Activated naive CD4-positive, alpha-beta T cell treated with anti-CD3 and anti-CD28 coated beads, Interleukin-2, amount 50 U/mL, for 16 hours (primary cell): Measurements from ENCODE around the gene SPRED2.
"Not testable (repeated sequence)": the region's sequence is repeated elsewhere in the genome, so short reads cannot be mapped to it uniquely, and the experiment has no call there.

Source experiments
- DNase-seq: peaks from one replicate; pipeline ENCODE4 v3.0.0-alpha.2; 2020

The SPRED2 gene

DNA sequence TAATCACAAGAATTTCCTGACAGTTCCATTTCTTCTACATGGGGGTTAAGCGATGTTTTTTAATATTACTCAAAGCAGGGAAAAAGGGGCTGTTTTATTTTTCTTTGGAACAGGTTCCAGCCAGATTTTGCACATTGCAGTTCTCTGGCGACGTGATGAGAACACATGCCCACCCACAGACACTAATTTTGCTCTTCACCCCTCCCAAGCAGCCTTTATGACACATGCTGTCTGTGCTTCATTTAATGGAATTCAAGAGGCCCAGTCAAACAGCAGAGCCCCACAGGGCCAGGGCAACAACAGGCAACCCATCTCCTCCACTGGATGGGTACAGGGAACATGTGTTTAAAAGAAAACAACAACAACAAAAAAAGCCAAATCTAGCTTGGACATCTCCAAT, 70.8 kb downstream of the SPRED2 start:
- no peak for DNase-seq

DNA sequence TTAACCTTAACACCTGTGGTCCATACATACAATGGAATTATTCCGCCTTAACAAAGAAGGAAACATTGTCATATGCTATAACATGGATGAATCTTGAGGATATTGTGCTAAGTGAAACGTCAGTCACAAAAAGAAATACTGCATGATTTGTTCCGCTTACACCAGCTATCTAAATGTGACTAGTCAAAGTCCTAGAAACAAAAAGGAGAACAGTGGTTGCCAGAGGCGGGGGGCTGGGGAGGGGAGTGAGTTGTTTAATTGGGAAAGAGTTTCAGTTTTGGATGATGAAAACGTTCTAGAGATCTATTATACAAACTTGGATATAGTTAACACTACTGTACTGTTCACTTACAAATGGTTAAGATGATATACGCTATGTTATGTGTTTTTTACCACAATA, 72.0 kb downstream of the SPRED2 start:
- DNase-seq: no peak

DNA sequence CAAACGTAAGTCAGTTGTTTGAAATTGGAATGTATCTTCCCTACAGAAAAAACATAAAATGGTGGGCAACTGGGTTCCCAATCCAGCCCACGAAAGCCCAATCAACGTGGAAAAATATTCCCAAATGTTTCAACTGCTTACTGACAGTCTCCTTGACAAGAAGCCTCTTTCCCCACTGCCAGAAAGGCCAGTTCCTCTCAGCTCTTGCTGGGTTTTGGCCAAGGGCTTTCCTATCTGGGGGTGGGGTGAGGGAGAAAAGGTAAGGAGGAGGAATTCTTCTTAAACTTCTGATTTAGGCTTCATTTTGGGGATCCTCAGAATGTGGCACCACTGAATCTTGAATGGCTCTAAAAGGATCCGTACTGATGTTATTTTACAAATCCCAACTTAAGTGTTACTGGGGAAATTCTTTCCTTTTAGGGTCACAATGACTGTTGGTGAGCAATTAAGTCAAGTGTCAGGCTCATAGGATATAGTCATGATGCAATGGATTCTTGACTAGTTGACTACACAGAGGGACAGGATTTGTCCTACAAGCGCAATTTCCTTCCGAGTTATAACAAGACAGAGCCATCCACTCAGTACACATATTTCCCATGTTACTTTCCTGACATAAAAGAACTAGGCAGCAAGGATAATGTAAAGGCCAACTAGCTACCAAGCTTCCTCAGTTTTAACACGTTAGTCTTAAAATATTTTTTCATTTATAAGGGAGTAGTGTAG, 73.6 kb downstream of the SPRED2 start:
- no peak for DNase-seq

DNA sequence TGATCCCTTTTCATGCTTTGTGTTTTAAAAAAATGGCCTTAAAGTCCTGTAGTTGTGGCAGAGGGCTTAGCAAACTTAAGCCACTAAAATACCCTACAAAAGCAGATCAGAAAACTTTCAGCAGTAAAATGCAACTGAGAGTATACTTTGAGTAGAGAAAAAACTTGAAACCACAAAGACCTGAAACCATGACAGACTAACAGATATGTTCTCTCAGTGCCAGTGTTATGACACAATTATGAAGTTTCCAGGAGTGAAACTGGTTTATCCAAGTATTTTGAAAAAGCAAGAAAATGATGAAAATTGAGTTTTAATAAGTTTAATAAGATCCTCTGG, 74.5 kb downstream of the SPRED2 start:
- DNase-seq: no peak

DNA sequence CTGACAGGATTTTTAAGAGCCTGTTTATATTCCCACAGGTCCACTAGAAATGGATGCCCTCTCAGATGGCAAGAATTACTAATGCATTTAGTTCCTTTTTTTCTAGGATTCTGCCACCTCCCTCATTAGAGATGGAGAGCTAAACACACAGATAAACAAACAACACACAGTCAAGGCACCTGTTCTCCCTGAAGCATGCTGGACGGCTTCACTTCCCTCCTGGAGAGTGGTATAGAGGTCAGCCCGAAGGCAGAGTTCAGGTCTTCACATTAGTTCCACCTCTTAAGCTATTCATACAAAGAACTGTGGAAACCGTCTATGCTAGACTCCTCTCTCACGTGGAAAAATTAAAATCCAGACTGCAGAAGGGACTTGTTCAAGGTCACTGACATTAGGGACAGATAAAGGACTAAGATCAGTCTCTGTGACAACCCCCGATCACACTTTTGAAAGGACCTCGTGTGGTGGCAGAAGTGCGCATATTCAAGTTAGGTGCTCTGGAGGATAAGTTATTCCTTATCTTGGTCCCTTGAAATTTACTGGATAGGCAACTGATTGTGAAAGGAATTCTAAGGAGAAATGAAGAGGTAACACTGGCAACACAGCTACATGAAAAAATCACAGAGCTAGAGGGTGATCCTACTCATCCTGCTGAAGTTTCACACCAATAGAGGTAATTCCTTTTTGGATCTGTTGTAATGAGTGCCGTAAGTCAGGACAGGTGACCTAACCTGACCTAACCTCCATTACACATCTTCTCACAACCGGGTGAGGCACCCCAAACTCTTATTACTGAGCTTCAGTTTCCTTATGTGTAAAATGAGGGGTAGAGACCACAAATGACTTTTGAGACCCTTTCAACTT, 75.1 kb downstream of the SPRED2 start:
- no peak for DNase-seq

DNA sequence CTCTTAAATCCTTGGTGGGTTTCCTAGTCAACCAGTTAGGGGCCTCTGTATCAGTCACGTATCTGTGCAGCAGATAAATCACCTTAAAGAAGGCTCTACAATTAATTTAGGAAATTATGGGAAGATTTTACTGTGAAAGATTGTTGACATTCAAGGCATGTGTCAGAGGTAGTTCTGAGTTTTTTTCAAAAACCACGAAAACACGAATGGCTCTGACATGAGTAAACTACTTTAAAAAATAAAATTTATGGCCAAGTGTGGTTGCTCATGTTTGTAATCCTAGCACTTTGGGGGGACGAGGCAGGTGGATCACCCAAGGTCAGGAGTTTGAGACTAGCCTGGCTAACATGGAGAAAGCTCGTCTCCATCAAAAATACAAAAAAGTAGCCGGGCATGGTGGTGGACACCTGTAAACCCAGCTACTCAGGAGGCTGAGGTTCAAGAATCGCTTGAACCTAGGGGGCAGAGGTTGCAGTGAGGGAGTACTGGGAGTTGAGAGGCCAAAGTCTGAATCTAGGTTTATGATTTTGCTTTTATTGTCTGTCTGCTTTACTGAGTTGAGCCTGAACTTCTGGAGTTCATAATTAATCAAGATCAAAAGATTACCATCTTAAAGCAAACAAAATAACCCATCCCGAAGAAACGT, 77.1 kb downstream of the SPRED2 start:
- DNase-seq: no peak

DNA sequence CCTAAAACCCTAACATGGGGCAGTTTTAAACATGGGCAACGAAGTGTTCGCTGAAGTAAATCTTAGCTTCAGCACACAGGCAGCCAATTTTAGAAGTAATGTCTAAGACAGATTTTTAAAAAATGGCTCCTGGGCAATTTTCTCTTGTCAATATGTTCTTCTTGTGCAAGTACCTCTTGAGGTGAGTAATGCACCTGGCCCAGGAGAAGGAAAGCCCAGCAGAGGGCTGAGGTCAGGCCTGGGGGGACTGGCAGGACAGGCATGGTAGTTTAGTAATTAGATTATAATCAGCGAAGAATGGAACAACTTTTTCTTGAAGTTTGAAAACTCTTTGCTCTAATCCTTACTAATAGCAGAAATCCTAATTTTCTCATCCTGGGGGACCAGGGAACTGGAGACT, 77.6 kb downstream of the SPRED2 start:
- DNase-seq: no peak

DNA sequence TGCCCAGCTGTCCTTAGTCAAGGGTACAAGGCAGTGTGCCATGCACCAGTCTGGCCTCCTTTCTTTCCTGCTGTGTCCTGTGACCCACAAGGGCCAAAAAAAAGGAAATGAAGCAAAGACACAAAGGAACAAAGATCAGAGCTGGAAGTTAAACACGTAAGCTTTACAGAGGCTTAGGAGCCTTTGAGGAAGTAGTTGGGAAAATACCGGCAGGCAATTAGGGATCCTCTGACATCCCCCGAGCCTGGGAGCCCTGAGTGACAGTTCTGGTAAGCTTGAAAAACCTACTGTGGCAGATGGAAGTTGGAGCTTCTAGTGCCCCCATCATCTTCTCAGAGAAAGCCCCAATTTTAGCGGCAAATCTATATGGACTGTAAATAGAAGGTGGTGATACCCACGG, 78.5 kb downstream of the SPRED2 start:
- no peak for DNase-seq

DNA sequence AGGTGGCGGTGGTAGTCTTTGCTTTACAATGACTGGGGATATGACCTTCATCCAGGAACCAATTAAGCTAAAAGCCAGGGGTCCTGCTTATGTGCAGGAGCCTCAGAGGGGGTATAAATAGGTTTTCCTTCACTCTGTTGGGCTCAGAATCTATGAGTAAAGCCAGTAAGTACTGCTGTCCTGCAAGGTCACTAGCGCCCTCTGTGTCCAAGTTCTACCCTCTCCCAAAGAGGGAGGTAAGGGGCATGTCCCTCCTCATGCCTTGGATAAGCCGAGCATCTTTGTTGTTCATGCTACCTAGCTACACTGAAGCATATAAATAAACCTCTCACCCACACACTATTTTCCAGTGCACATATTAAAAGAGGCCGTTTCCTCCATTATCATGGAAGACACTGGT, 79.4 kb downstream of the SPRED2 start:
- no peak for DNase-seq

DNA sequence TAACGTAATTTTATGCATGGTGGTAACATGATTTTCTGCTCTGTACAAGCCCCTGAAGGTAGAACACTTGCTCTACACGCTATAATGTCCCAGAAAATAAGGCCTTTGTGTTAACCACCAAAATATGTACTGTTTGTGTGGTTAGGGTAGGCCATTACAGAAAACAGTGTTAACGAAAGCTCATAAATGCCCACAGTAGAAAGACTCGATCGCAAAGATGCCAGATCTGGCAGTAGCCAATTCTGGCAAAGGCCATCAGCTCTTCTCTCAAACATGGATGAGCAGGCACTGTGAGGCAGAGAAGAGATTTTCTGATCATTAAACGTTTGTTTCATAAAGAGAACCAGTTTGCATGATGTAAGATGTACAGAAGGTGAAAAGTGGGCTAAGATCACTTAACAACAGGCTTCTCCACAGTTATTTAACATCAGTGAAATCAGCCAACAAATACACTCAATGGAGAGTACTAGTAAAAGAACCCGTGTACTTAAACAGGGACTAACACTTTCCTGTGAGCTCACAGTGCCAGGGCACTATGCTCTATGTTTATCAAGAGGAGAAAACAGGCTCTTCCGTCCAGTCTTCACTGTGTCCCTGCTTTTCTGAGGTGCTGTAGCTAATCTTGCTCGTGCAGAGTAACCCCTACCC, 80.3 kb downstream of the SPRED2 start:
- DNase-seq: no peak

DNA sequence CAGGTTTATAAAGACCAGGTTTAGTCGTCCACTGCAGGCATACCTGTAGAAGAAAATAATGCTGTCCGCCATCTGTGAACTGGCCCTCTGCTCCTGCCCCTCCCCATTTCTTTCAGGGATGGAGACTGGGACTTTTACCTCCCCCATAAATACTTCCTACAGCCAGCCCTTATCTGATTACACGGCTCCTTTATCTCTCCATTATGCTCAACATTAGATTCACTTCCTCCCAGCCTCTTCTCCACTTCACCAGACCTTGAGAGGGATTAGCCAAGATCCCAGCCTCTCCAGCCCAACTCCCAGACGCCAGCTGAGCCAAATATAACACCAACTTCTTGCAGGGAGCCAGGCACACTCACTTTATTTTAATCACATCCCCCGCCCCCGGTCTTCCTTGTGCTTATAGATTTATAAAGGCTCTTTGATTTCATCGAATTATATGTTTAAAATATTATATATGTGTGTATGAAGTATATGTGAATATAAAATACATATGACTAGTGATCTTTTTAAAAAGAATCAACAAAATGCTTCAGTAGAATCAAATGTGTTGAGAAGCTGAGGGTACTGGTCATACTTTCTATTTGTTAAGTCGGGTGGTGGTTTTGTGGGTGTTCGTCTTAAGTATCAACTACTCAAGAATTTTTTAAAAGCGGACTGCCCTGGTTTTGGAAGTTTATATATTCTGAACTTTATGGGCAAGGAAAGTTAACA, 81.0 kb downstream of the SPRED2 start:
- no peak for DNase-seq

DNA sequence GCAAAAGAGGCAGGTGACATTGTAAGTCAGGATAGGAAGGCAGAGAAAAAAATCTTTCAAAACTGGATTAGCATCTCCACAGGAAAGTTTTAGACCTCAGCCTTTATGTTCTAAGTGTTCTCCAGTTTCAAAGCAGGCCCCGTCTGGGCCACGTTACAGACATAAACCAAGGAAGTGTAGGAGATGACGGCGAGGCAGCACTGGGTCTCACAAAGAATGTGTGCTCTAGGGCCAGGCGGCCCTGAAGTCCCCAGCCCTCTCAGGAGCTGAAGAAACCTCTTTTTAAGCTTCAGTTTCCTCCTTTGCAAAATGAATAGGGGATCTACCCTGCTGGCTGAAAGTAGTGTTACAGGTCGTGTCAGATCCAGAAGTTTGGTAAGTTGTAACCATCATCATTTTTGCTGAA, 81.7 kb downstream of the SPRED2 start:
- DNase-seq: no peak

DNA sequence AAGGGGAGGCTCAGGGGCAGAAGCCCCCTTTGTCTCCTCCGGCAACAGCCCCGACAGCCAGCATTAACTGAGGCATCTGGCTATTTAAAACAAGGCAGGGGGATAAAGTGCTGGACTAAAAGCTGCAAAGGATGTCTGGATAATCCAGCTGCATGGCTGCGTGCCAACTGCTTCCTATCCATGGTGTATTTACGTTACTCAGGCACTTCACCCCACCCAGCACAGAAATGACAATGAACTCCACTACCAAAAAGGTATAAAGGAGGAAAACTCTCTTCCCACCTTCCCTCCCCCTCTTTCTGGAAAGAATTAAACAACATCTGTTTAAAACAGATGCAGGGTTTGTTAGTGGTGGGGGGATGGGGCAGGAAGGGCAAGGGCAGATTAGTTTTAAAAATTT, 82.5 kb downstream of the SPRED2 start:
- DNase-seq: no peak

DNA sequence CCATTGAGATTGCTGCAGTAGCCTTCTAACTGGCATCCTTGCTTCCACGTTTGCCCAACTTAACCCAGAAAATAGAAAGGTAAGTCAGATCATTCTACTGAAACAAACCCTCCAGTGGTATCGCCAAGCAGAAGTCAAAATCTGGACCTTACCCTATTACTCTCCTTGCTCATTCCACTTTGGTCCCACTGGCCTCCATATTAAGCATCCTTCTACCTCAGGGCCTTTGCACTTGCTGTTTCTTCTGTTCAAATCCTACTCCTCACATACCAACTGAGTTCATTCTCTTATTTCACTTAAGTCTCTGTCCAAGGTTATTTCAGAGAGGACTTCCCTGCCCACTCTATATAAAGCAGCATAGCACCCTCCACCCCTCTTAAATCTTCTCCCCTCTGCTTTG, 84.5 kb downstream of the SPRED2 start:
- no peak for DNase-seq

DNA sequence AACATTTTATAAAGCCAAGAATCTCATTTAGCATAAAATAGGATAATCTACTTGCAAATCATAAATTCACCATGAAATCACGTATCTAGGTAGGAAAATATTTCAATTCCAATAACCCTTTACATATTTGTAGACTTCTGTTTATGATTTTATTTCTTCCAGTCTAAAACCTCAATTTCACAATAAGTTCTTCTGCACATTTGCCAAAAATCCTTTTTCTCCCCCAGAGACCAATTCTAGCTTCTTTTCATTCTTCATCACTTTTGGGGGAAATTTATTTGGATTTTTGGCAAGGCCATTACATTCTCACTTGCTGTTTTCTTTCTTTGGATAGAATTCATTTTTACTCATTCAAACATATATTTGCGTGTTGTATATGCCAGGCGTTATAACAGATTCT, 86.8 kb downstream of the SPRED2 start:
- DNase-seq: no peak

DNA sequence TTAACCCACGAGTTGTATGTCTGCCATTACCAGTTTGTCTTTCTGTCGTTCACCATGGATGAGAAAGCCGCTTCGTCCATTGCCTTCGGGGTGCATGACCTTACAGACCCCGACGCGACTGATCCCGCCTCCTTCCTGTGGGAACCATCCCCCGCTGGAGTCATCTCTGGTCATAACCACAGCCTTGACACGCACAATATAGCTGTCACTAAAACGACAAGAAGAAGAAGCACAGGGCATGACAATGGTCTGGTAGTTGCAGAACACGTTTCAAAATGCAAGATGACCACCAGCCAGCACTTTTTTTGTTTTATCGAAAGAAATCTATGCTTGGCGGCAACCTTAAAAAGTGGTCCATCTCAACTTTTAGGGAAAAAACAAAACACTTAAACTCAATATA, 87.7 kb downstream of the SPRED2 start:
- DNase-seq: no peak

DNA sequence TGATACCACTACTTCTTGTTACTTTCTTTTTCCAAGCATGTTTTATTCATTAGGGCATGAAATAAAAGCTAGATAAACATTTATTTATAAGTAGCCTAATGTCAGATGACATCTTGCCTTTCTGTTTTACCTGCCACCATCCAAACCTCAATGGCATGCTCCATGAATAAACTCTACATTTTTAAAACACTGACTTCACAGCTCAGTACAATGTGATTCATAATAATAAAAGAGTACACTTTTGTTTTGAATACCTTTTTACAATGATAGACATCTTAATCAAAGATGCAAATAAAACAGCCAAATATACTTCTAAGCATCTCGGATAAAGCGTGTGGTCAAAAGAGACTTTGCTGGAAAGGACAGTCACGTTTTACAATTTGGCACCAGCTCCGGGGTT, 88.2 kb downstream of the SPRED2 start:
- DNase-seq: no peak

DNA sequence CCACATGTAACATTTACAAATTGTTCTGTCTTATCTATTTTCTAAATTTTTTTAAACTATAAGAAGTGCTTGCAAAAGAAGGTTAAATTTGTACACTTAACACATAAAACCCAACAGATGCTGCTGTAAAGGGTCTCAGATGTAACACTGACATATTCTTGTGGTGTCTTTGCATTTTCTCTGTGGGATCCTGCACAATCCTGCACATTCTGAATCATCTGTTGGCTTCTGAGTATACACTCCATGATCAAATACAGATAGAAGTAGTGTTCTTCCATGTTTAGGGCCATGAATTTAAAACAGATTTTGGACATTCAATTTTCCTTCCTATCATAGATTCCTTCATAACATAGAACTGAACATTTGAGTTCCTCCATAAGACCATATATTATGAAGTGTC, 89.0 kb downstream of the SPRED2 start:
- DNase-seq: no peak

DNA sequence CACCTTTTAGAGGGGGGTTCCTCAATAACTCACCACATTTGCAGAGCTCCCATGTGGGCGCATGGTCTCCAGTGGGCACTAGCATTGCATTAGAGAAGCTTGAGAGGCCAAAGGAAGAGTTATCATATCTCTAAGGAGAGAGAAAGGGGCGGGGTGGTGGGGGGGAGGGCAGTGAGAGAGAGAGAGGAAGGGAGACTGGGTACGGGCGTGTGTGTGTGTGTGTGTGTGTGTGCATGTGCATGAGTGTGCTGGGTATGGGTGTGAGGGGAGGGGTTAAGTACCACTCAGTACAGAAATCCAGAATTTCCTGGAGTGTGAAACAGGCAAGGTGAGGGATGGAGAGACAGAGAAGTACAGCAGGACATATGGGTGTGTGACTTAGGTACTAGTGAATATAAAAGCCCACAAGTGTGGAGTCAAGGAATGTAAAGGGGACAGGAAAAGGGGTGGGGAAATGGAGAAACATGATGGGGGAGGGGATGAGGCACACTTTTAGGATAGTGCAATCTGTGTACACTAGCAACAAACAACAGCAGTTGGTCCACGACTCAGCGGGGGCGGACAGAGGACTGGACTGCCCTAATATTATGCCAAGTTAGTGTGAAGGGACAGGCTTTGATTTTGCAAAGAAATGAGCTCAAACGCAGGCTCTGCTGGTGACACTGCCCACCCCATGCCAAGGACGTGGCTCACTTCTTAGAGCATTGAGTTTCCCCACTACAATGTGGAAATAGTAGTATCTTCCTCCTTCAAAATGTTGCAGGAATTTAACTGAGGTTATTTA, 91.3 kb downstream of the SPRED2 start:
- DNase-seq: no peak

DNA sequence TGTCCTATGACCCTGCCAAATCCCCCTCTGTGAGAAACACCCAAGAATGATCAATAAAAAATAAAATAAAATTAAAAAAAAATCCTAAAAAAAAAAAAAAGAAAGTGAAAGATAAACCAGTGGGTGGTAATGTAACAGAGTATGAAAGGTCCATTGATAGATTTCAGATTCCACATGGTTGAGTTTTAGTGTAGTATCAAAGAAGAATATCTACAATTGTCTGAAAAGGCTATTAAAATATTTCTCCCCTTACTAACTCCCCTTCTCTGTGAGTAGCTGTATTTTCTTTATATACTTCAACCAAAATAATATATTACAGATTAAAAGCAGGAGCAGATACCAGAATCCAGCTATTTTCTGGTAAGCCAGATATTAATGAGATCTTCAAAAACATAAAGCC, 92.8 kb downstream of the SPRED2 start:
- no peak for DNase-seq

DNA sequence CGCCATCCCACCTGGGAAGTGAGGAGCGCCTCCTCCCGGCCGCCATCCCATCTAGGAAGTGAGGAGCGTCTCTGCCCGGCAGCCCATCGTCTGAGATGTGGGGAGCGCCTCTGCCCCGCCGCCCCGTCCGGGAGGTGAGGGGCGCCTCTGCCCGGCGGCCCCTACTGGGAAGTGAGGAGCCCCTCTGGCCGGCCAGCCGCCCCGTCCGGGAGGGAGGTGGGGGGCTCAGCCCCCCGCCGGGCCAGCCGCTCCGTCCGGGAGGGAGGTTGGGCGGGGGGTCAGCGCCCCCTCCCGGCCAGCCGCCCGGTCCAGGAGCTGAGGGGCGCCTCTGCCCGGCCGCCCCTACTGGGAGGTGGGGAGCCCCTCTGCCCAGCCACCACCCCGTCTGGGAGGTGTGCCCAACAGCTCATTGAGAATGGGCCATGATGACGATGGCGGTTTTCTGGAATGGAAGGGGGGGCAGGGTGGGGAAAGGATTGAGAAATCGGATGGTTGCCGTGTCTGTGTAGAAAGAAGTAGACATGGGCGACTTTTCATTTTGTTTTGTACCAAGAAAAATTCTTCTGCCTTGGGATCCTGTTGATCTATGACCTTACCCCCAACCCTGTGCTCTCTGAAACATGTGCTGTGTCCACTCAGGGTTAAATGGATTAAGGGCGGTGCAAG, 93.4 kb downstream of the SPRED2 start:
- DNase-seq: not testable (repeated sequence)

DNA sequence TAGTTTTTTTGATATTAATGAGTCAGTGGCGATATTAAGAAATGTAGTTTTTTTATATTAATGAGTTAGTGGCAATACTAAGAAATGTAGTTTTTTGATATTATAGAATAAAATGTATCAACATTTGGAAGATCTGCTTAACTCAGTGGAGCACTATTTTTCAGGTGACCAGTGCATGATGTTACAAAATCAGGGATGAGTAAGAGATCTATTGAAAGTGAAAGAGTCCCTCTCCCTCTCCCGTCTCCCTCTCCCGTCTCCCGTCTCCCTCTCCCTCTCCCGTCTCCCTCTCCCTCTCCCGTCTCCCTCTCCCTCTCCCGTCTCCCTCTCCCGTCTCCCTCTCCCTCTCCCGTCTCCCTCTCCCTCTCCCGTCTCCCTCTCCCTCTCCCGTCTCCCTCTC, 94.5 kb downstream of the SPRED2 start:
- not testable (repeated sequence) for DNase-seq
